T-helper 2 cell (primary cell): ENCODE results near the gene USB1.
"Not testable (repeated sequence)": the region's sequence is repeated elsewhere in the genome, so short reads cannot be mapped to it uniquely, and the experiment has no call there.

Experiments
- DNase-seq, 5 experiments: peaks; one replicate each; pipeline versions ENCODE4 v3.0.0 to v3.0.0-alpha.2; 2012 to 2022

USB1 gene

DNA sequence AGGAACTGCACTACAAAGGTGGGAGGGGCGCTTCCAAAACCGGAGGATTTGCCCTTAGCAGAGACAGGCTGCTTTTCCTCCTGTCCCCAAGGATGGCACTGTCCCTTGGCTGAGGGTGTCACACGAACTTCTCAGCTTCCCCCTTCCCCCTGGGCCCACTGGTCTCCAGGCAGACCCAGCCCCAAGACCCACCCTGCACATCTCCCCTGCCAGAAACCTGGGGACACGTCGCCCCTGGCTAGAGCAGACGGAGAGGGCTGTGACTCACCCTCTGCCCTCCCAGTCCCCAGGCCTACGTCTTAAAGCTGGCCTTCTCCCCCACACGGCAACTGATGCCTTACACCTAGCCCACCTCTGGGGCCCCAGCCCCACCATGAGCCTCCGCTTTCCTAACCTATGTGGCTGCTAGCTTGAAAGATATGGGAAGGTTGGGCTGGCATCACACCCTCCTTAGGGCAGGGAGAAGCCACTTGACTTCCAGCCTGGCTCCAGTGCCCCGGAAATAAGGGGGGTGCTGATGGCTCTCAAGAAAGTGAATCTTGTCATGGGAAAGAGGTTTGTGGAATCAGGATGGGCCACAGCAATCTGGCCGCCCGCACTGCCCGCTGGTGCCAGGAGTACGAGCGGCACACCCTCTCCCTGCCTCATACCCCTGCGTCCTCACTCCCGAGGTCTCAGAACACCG, 5.3 kb upstream of the USB1 start:
- DNase-seq: no peak

- no peak for DNase-seq
Observed at GRCh38 chr16:57996406-57997175, 4.6 kb upstream of the USB1 start.

- no peak for DNase-seq
Observed at GRCh38 chr16:57997176-57997527, 4.1 kb upstream of the USB1 start.

DNA sequence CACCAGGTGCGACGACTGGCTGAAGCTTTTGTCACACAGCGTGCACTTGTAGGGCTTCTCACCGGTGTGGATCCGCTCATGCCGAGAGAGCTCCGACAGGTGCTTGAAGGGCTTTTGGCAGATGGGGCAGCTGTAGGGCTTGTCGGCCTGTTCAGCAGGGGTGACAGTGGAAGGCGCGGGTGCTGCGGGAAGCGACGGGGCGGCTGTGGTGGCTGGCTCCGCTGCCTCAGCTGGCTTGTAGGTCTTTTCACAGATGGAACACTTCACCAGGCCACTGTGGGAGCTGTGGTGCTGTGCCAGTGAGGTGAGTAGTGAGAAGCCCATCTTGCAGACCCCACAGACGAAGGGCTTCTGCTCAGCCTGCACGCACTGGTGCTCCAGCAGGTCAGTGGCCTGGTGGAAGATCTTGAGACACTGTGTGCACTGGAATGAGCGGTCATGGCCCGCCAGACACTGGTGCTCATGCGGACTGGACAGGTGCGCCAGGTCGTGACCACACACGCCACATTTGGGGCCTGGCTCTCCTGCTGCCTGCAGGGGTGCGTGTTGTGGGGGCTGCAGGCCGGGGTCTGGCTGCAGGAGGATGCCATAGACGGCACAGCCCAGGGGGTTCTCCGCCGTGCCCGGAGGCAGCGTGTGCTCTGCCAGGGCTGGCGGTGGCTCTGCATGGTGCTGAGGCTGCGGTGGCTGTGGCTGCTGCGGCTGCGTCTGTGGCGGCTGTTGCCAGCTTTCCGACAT, 3.5 kb upstream of the USB1 start:
- DNase-seq: no peak

DNA sequence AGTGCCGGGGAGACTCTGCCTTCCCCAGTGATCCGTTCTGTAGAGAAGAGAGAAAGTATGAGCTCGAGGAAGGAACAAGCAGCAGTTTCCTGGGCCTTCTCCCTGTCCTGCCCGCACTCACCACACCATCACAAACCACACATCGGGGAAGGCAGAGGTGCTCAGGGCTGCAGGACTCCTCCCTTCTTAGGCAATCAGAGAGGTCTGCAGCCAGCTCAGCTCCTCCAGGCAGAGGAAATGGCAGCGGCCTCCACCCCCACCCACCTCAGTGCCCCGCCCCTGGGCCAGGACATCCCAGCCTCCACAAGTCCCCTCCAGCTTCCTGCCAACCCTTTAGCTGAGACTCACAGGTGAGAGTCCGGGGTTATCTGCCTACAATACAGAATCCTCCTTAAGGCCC, 2.7 kb upstream of the USB1 start:
- DNase-seq: peak in 4 of 5 experiments; percentile 17 to 86 (median 56)

DNA sequence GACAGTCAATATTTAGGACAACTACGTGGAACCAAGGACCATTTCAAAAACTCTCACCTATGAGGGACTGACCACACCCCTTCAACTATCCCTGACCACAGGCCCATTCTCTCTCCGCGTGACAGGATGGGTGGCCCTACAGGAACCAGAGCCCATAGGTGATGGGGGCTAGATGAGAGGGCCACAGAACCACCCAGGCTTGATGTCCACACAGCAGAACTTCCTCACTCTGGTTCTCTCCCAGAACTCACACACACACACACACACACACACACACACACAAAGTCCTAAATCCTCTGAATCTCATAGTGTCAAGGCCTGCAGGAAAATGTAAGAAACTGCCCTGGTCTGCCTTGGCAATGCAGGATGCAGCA, 2.2 kb upstream of the USB1 start:
- no peak for DNase-seq

DNA sequence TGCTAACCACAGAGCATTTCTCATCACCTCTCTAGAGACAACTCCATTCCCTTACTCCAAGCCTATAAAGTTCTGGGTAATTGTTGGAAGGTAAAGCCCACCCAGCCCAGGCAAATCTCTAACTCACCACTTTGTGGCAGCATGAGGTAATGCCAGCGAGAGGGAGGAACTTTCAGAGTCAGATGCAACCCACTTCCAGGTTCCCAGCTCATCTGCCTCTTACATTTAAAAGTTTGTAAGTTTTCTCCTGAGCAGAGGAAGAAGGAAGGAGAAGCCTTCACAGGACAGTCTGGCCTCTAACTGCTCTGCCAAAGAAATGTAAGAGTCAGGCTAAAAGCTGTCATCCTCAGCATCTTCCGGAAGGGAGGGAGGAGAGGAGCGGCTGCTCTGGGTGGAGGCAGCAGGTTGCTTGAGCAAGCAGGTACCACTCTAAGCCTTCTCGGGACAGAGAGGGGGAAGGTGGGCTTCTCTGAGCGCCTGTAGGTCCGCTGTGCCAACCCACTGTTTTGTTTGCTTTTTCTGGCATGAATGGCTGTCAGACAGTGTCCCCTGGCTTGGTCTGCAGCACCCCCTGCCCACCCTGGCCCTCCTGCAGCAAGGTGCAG, 1.7 kb upstream of the USB1 start:
- peak in 2 of 5 experiments; percentile 37 to 58 for DNase-seq

DNA sequence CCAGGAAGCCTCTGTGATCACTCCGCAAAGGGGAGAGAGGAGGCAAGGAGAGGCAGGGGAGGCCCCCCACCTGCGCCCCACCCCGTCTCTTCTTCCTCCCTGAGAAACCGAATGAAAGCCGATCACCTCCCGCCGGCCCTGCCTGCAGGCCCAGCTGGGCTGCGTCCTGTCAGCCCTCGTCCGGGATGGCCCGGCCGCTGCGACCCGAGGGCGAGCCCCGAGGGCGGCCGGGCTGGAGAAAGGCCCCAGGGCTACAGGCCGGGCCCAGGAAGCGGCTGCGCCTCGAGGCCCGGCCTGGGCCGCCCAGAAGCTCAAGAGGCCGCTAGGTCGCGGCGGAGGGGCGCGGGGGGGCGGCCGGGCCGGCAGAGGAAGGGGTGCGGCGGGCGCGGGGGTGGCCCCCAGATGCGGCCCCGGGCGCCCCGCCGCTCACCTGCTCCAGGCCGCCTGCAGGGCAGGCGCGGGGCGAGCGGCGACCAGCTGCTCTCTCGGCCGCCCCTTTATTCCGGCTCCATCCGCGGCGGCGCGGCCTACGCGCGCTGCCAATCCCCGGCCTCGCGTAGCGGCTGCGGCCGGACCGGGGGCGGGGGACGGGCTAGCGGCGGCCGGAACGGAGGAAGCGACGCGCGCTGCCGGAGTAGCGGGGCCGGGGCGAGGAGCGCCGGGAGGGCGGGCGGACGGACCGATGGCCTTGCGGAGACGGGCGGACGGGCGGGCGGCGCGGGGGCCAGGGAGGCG, 1.1 kb upstream of the USB1 start, which contains the start of gene ZNF319:
Gene ZNF319, minus strand, starts transcription at position 702 of the 735 bp plus-strand sequence. CDS start 2,407 bp downstream, outside the sequence.
- peak in 2 of 5 experiments; percentile 12 to 36 for DNase-seq

GRCh38 chr16:58001781-58002415, 691 bp downstream of the USB1 start:
- DNase-seq: no peak

- DNase-seq: no peak
Observed at GRCh38 chr16:58002416-58002800, 1.2 kb downstream of the USB1 start.

DNA sequence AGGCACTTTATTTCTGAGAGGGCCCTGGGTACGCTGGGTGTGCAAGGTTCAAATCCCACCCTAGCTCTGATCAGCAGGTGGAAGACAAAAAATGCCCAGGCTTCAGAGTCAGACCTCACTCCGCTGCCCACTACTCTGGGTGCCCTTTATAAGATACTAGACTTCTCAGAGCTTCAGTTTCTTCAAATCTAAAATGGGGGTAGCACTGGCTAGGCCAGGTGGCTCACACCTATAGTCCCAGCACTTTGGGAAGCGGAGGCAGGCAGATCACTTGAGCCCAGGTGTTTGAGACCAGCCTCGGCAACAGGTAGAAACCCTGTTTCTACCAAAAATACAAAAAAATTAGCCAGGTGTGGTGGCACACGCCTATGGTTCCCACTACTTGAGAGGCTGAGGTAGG, 1.7 kb downstream of the USB1 start:
- no peak for DNase-seq

GRCh38 chr16:58004736-58005135, 3.5 kb downstream of the USB1 start:
- not testable (repeated sequence) for DNase-seq

GRCh38 chr16:58009856-58010416, 8.7 kb downstream of the USB1 start:
- no peak for DNase-seq

DNA sequence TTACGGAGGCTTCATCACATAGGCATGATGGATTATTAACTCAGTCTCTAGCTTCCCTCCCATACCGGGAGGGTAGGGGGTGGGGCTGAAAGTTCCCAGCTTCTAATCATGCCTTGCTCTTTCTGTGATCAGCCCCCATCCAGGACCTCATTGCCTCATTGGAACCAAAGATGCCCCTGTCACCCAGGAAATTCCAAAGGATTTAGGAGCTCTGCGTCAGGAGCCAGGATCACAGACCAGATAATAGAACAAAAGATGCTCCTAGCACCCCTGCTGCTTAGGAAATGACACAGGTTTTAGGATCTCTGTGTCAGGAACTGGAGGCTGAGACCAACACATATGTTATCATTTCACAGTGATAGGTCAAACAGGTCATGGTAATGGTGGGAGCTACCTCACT, 9.7 kb downstream of the USB1 start:
- DNase-seq: no peak

GRCh38 chr16:58011652-58012051, 10.4 kb downstream of the USB1 start:
- no peak for DNase-seq

- DNase-seq: no peak
Observed at GRCh38 chr16:58012481-58012880, 11.3 kb downstream of the USB1 start.

- peak in 1 of 5 experiments; percentile 56 for DNase-seq
Observed at GRCh38 chr16:58013201-58013956, 12.2 kb downstream of the USB1 start.

DNA sequence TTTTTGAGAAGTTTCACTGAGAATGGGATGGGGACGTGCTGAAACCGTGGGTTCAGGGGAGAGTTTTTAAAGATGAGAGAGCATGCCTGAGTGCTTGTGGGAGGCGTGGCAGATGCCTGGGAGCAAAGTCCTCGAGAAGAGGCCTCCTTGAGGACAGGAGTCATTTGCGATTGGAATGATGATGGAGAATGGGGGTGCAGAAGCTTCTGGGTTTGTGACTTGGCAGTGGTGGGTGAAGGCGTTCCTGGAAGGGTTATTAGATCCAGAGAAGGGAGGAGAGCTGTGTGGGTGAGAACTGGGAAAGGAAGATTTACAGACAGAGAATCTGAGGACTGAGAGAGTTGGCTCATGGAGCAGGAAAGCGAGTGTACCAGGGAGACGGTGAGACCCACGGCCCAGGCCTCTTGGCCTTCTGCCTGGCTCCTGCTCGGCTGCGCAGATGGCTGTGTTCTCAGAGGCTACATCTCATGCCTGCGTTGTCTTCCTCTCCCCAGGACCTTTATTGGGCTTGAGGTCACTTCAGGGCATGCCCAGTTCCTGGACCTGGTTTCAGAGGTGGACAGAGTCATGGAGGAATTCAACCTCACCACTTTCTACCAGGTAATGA, 15.7 kb downstream of the USB1 start:
- no peak for DNase-seq

DNA sequence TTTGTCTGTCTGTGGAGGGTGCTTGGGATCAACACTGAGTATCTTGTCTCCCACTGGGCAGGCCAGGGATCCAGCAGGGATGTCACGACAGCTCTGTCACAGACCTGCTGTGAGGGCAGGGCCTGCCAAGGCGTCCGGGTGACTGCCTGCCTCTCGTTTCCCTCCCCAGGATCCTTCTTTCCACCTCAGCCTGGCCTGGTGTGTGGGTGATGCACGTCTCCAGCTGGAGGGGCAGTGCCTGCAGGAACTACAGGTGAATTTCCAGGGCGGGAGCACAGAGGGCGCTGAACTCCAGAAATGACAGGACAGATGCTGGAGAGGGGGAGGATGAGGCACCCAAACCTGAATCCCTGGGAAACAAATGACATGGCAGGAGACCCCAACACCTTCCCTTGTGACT, 17.6 kb downstream of the USB1 start:
- DNase-seq: no peak

DNA sequence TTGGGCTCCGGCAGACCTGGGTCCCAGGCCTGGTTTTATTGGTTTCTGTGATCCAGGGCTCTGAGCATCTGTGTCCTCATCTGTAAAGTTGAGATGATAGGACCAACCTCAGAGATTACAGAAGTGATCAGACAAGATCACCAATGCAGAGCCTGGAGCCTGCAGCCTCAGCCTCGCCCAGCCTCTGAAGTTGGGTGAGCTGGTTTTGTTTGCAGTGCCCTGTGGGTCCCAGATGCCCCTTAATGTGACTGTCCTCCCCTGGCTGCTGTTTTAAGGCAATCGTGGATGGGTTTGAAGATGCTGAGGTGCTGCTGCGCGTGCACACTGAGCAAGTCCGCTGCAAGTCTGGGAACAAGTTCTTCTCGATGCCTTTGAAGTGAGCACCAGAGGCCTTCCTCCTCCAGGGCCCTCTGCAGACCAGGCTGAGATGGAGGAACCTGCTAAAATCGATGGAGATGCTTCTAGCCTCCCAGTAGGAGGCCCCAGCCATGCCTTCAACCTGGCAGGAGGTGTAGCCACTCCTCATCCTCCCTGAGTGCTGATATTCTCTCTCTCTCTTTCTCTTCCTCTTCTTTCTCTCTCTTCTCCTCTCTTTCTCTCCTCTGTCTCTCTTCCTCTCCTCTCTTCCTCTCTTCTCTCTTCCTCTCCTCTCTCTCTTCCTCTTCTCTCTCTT, 18.8 kb downstream of the USB1 start:
- no peak for DNase-seq
